NCI-H1436 treated with DMSO at 0.1 percent for 48 hours (cell line): ENCODE measurements around the gene DOCK9.

ENCODE experiments used
- DNase-seq: peaks from one replicate; lab custom pipeline; 2025; lab: John Stamatoyannopoulos, UW

DOCK9 gene

GRCh38 chr13:98853771-98854221, 124.1 kb downstream of the DOCK9 start:
- no peak for DNase-seq

GRCh38 chr13:98851276-98851675, 126.6 kb downstream of the DOCK9 start:
- DNase-seq: no peak

- DNase-seq: no peak
Observed at GRCh38 chr13:98848746-98849145, 129.1 kb downstream of the DOCK9 start.

GRCh38 chr13:98847780-98848179, 130.1 kb downstream of the DOCK9 start:
- no peak for DNase-seq

GRCh38 chr13:98846986-98847385, 130.9 kb downstream of the DOCK9 start:
- no peak for DNase-seq

- DNase-seq: no peak
Observed at GRCh38 chr13:98846521-98846920, 131.3 kb downstream of the DOCK9 start.

GRCh38 chr13:98845742-98846141, 132.1 kb downstream of the DOCK9 start:
- DNase-seq: no peak

- no peak for DNase-seq
Observed at GRCh38 chr13:98844021-98844420, 133.8 kb downstream of the DOCK9 start.

GRCh38 chr13:98843482-98843877, 134.4 kb downstream of the DOCK9 start:
- DNase-seq: no peak

GRCh38 chr13:98842858-98843481, 134.9 kb downstream of the DOCK9 start:
- no peak for DNase-seq

GRCh38 chr13:98842070-98842469, 135.8 kb downstream of the DOCK9 start:
- no peak for DNase-seq

- no peak for DNase-seq
Observed at GRCh38 chr13:98839856-98840769, 137.8 kb downstream of the DOCK9 start.

GRCh38 chr13:98838776-98839175, 139.1 kb downstream of the DOCK9 start:
- DNase-seq: no peak

- no peak for DNase-seq
Observed at GRCh38 chr13:98837896-98838295, 140.0 kb downstream of the DOCK9 start.

GRCh38 chr13:98835156-98835555, 142.7 kb downstream of the DOCK9 start:
- no peak for DNase-seq

GRCh38 chr13:98834254-98834960, 143.5 kb downstream of the DOCK9 start:
- no peak for DNase-seq

- no peak for DNase-seq
Observed at GRCh38 chr13:98831236-98831635, 146.6 kb downstream of the DOCK9 start.

- DNase-seq: no peak
Observed at GRCh38 chr13:98829541-98829940, 148.3 kb downstream of the DOCK9 start.

- no peak for DNase-seq
Observed at GRCh38 chr13:98828614-98829013, 149.2 kb downstream of the DOCK9 start.

GRCh38 chr13:98827449-98827848, 150.4 kb downstream of the DOCK9 start:
- DNase-seq: no peak

- DNase-seq: no peak
Observed at GRCh38 chr13:98826146-98826545, 151.7 kb downstream of the DOCK9 start.

- no peak for DNase-seq
Observed at GRCh38 chr13:98825659-98826058, 152.2 kb downstream of the DOCK9 start.
